Colonic mucosa (tissue), 4 donors: ENCODE results near the gene A4GALT. TPM values are rescaled to one million over a fixed set of nuclear protein-coding genes. Genes with fewer than 3 reads are reported as not detected.
"Not testable (repeated sequence)": the region's sequence is repeated elsewhere in the genome, so short reads cannot be mapped to it uniquely, and the experiment has no call there.

Source experiments
- DNase-seq: peaks from one replicate; pipeline ENCODE4 v3.0.0-alpha.2; 2020
- H3K27ac ChIP-seq: fragments of 200-600 bp; one replicate; pipeline ENCODE4 v1.8.0; 2021
- H3K27me3 ChIP-seq: fragments of 200-600 bp; one replicate; pipeline ENCODE4 v1.8.0; 2021
- H3K36me3 ChIP-seq: fragments of 200-600 bp; one replicate; pipeline ENCODE4 v1.8.0; 2021
- H3K4me1 ChIP-seq: fragments of 200-600 bp; one replicate; pipeline ENCODE4 v1.8.0; 2021; ENCODE audit warnings: mild to moderate bottlenecking
- H3K4me3 ChIP-seq: fragments of 200-600 bp; one replicate; pipeline ENCODE4 v1.8.0; 2021
- H3K9ac ChIP-seq, 2 donors: one replicate each; pipeline ENCODE4 v1.7.0; 2013; ENCODE audit warnings: control low read depth in 2 of 2, low read depth in 2 of 2, low read length in 2 of 2
- H3K9me3 ChIP-seq: fragments of 200-600 bp; one replicate; pipeline ENCODE4 v1.8.0; 2021
- CTCF ChIP-seq: fragments of 200-600 bp; IDR thresholded peaks from one replicate; pipeline ENCODE4 v1.8.0; 2022; ENCODE audit warnings: antibody characterized with exemption, mild to moderate bottlenecking
- intact Hi-C: fragments of 100-400 bp; cut with DNase I; formaldehyde crosslinking; loops from one replicate; pipeline ENCODE4 v1.14.1; 2022
- total RNA-seq, 2 donors: library from RNA; stranded (reverse); fragmentation: NEBNext Ultra II Directional in 1 of 2; extraction: Animal tissue kit (Norgen Biotek cat#: 25700) in 1 of 2; gene quantifications; one replicate each; pipeline ENCODE4 v1.2.1, GENCODE V29; 2021
- donor health status: healthy.
- donor health status: DM: no; HTN: no; CAD: no.
- donor health status: DM: no; HTN: no; CAD: no.

Gene A4GALT
- total RNA-seq, 2 donors from 2014 or later: 2.7 to 8.7 TPM

GRCh38 chr22:42766860-42767259 is 46.2 kb upstream of the A4GALT start:
- H3K9ac ChIP-seq: no peak overlapping the region
- H3K9me3 ChIP-seq: no peaks in the 10 kb centered on the region
- DNase-seq: no peak
- no peaks in the 10 kb centered on the region for H3K36me3 ChIP-seq
- H3K27ac ChIP-seq: no peak overlapping the region
- H3K27me3 ChIP-seq: no peaks in the 10 kb centered on the region
- no peak overlapping the region for H3K4me3 ChIP-seq
- TF ChIP-seq CTCF: no peak
- intact Hi-C loops: no loop called here
- no peaks in the 10 kb centered on the region for H3K4me1 ChIP-seq

- H3K4me1 ChIP-seq: no peaks in the 10 kb centered on the region
- H3K36me3 ChIP-seq: no peaks in the 10 kb centered on the region
- no peaks in the 10 kb centered on the region for H3K9me3 ChIP-seq
- H3K27me3 ChIP-seq: no peaks in the 10 kb centered on the region
- H3K4me3 ChIP-seq: no peak overlapping the region
- intact Hi-C loops: no loop called here
- H3K9ac ChIP-seq: no peak overlapping the region
- TF ChIP-seq CTCF: no peak
- DNase-seq: no peak
- no peak overlapping the region for H3K27ac ChIP-seq
These were observed 44.3 kb upstream of the A4GALT start for GRCh38 chr22:42764895-42765363.

GRCh38 chr22:42763965-42764480 is 43.4 kb upstream of the A4GALT start:
- no peak overlapping the region for H3K9ac ChIP-seq
- H3K27me3 ChIP-seq: no peaks in the 10 kb centered on the region
- intact Hi-C loops: no loop called here
- no peaks in the 10 kb centered on the region for H3K36me3 ChIP-seq
- no peak for TF ChIP-seq CTCF
- H3K4me3 ChIP-seq: no peak overlapping the region
- no peaks in the 10 kb centered on the region for H3K4me1 ChIP-seq
- H3K27ac ChIP-seq: no peak overlapping the region
- no peak for DNase-seq
- H3K9me3 ChIP-seq: no peaks in the 10 kb centered on the region

- Histone ChIP-seq H3K9me3 (no peaks in the 10 kb centered on the region), H3K27me3 (no peaks in the 10 kb centered on the region), H3K36me3 (no peaks in the 10 kb centered on the region), H3K4me1 (no peaks in the 10 kb centered on the region), H3K27ac (no peak overlapping the region), H3K4me3 (no peak overlapping the region), H3K9ac (no peak overlapping the region)
- no peak for TF ChIP-seq CTCF
- intact Hi-C loops: no loop called here
- no peak for DNase-seq
These were observed 40.3 kb upstream of the A4GALT start for GRCh38 chr22:42760806-42761565.

GRCh38 chr22:42758931-42759629 is 38.4 kb upstream of the A4GALT start:
- intact Hi-C loops: no loop called here
- no peak for DNase-seq
- Histone ChIP-seq H3K4me3 (no peak overlapping the region), H3K36me3 (no peaks in the 10 kb centered on the region), H3K27ac (no peak overlapping the region), H3K4me1 (no peaks in the 10 kb centered on the region), H3K9me3 (no peaks in the 10 kb centered on the region), H3K9ac (no peak overlapping the region), H3K27me3 (no peaks in the 10 kb centered on the region)
- no peak for TF ChIP-seq CTCF

GRCh38 chr22:42755553-42755952 is 34.9 kb upstream of the A4GALT start:
- intact Hi-C loops, H3K4me3 ChIP-seq, H3K27ac ChIP-seq, H3K9ac ChIP-seq, H3K36me3 ChIP-seq, H3K9me3 ChIP-seq, H3K4me1 ChIP-seq, H3K27me3 ChIP-seq, DNase-seq: not testable (repeated sequence)

- H3K27ac ChIP-seq, H3K36me3 ChIP-seq, H3K27me3 ChIP-seq, H3K4me1 ChIP-seq, intact Hi-C loops, H3K4me3 ChIP-seq, H3K9ac ChIP-seq, DNase-seq, H3K9me3 ChIP-seq: not testable (repeated sequence)
These were observed 34.5 kb upstream of the A4GALT start for GRCh38 chr22:42755121-42755520.
